GM12878 (cell line): ENCODE results near the gene PRDM8. TPM values are rescaled to one million over a fixed set of nuclear protein-coding genes. Genes with fewer than 3 reads are reported as not detected.

ENCODE experiments used
- ATAC-seq: fragments of 200-7000 bp; cut with Tn5 transposase; 3 replicates; pipeline ENCODE4 v1.9.1; 2020; ENCODE audit warnings: mild to moderate bottlenecking, moderate library complexity
- BruUV-seq: library from RNA; stranded (reverse); fragments of 400-500 nt; replicated peaks from 2 replicates; lab custom pipeline; 2021; lab: Mats Ljungman, UMichigan
- CTCF ChIA-PET: fragments of 300-600 bp; sonication (Branson Sonifier 250); formaldehyde crosslinking; extraction: SDS; loops from one replicate; lab custom pipeline; 2021; ENCODE audit warnings: inconsistent platforms; lab: Yijun Ruan, JAX
- POLR2A ChIA-PET: fragments of 350-600 bp; formaldehyde crosslinking; extraction: SDS; loops from one replicate; lab custom pipeline; 2021; ENCODE audit warnings: inconsistent platforms; lab: Charles Lee
- RAD21 ChIA-PET: fragments of 300-600 bp; sonication (Branson Sonifier 250); formaldehyde crosslinking; loops from one replicate; lab custom pipeline; 2023; ENCODE audit warnings: antibody characterized with exemption; ENCODE audit not compliant: unreplicated experiment; lab: Charles Lee
- SMC1A ChIA-PET: fragments of 300-600 bp; sonication (Branson Sonifier 250); formaldehyde crosslinking; loops from one replicate; lab custom pipeline; 2023; ENCODE audit not compliant: unreplicated experiment, uncharacterized antibody; lab: Charles Lee
- DNase-seq: peaks from one replicate; pipeline ENCODE4 v3.0.0-alpha.2; 2011; ENCODE audit warnings: low read depth, low spot score
- FAIRE-seq: peaks from 3 replicates; lab custom pipeline; 2011; peaks lifted over from hg19 to GRCh38; lab: Jason Lieb, UNC
- H2AFZ ChIP-seq: 2 replicates; pipeline ENCODE4 v1.6.0; 2011; ENCODE audit warnings: low read depth, low read length, control low read depth; ENCODE audit not compliant: control insufficient read depth
- H3K27ac ChIP-seq: 2 replicates; pipeline ENCODE4 v1.5.1; 2011; ENCODE audit warnings: control low read depth; ENCODE audit not compliant: control insufficient read depth, insufficient read depth
- H3K27me3 ChIP-seq, 2 experiments: replicated peaks in 1 of 2; 2 replicates each; pipeline versions ENCODE4 v1.6.0 to v1.6.1; 2011; ENCODE audit warnings: low read length in 1 of 2; ENCODE audit not compliant: control insufficient read depth in 2 of 2, insufficient read depth in 2 of 2
- H3K36me3 ChIP-seq, 2 experiments: 2 replicates each; pipeline ENCODE4 v1.5.1; 2011; ENCODE audit warnings: low read length in 1 of 2; ENCODE audit not compliant: control insufficient read depth in 2 of 2, insufficient read depth in 2 of 2
- H3K4me1 ChIP-seq: 2 replicates; pipeline ENCODE4 v1.6.1; 2011; ENCODE audit warnings: mild to moderate bottlenecking, low read length, moderate library complexity, mixed read lengths; ENCODE audit not compliant: control insufficient read depth, insufficient read depth
- H3K4me2 ChIP-seq: 2 replicates; pipeline ENCODE4 v1.6.0; 2011; ENCODE audit warnings: control low read depth; ENCODE audit not compliant: control insufficient read depth, insufficient read depth
- H3K4me3 ChIP-seq: fragments of 200-600 bp; sonication (generic); 2 replicates; pipeline ENCODE4 v1.5.1; 2016
- H3K79me2 ChIP-seq: 2 replicates; pipeline ENCODE4 v1.6.0; 2011; ENCODE audit warnings: low read length; ENCODE audit not compliant: control insufficient read depth, insufficient read depth
- H3K9ac ChIP-seq: 2 replicates; pipeline ENCODE4 v1.8.0; 2011; ENCODE audit warnings: low read length, control low read depth, mixed read lengths; ENCODE audit not compliant: control insufficient read depth, insufficient read depth
- H3K9me3 ChIP-seq: replicated peaks from 3 replicates; pipeline ENCODE4 v1.5.1; 2011; ENCODE audit warnings: mild to moderate bottlenecking, low read length; ENCODE audit not compliant: control insufficient read depth, insufficient read depth
- H4K20me1 ChIP-seq: 2 replicates; pipeline ENCODE4 v1.6.0; 2011; ENCODE audit not compliant: control insufficient read depth, insufficient read depth
- CBFB ChIP-seq: IDR thresholded peaks from 2 replicates; pipeline ENCODE4 v1.6.1; 2016; ENCODE audit warnings: antibody characterized with exemption, low read depth
- EGR1 ChIP-seq, 2 experiments: IDR thresholded peaks; 1 replicate in 1 of 2; 2 replicates in 1 of 2; pipeline ENCODE4 v1.6.1; 2011 to 2012; ENCODE audit warnings: low read depth in 2 of 2, low read length in 2 of 2, borderline replicate concordance in 1 of 2, mild to moderate bottlenecking in 1 of 2, moderate library complexity in 1 of 2
- FOXK2 ChIP-seq: fragments of 450-650 bp; IDR thresholded peaks from 2 replicates; pipeline ENCODE4 v1.6.1; 2017; ENCODE audit warnings: mild to moderate bottlenecking, moderate library complexity
- JUND ChIP-seq: IDR thresholded peaks from 2 replicates; pipeline ENCODE4 v1.6.1; 2012; ENCODE audit warnings: low read depth, mild to moderate bottlenecking, low read length, improper control_type of control experiment, moderate library complexity
- KLF5 ChIP-seq: fragments of 450-650 bp; IDR thresholded peaks from 2 replicates; pipeline ENCODE4 v1.6.1; 2014; ENCODE audit warnings: mild to moderate bottlenecking; ENCODE audit not compliant: partially characterized antibody
- MTA2 ChIP-seq: fragments of 450-650 bp; IDR thresholded peaks from 2 replicates; pipeline ENCODE4 v1.6.1; 2016; ENCODE audit warnings: low read depth, mild to moderate bottlenecking, moderate library complexity
- NKRF ChIP-seq: fragments of 450-650 bp; conservative IDR thresholded peaks from 2 replicates; pipeline ENCODE4 v1.6.1; 2017; ENCODE audit warnings: mild to moderate bottlenecking, moderate library complexity
- NR2C1 ChIP-seq: fragments of 450-650 bp; IDR thresholded peaks from 2 replicates; pipeline ENCODE4 v1.6.1; 2017; ENCODE audit warnings: antibody characterized with exemption, mild to moderate bottlenecking, moderate library complexity
- POLR2AphosphoS5 ChIP-seq: IDR thresholded peaks from 2 replicates; pipeline ENCODE4 v1.6.1; 2011; ENCODE audit warnings: mild to moderate bottlenecking, low read length, inconsistent platforms
- TCF3 ChIP-seq: IDR thresholded peaks from 2 replicates; pipeline ENCODE4 v1.6.1; 2012; ENCODE audit warnings: low read depth, mild to moderate bottlenecking, low read length, borderline replicate concordance; ENCODE audit not compliant: insufficient read depth
- ZNF207 ChIP-seq: fragments of 450-650 bp; IDR thresholded peaks from 2 replicates; pipeline ENCODE4 v1.6.1; 2014; ENCODE audit warnings: antibody characterized with exemption, mild to moderate bottlenecking, borderline replicate concordance
- WGBS: methylation state at CpG from one replicate; pipeline ENCODE4 v1.1.6; 2016; ENCODE audit warnings: low lambda C conversion rate; ENCODE audit not compliant: insufficient replicate concordance, insufficient coverage; ENCODE audit errors: missing lambda C conversion rate; 5-methylcytosine and 5-hydroxymethylcytosine counted together
- in situ Hi-C: fragments of 300-500 bp; cut with MboI; formaldehyde crosslinking; loops from 9 replicates; pipeline ENCODE4 v1.14.3; 2018; ENCODE audit warnings: mixed read lengths
- intact Hi-C: fragments of 100-400 bp; cut with micrococcal nuclease; formaldehyde crosslinking; loops from one replicate; pipeline ENCODE4 v1.14.2; 2022; ENCODE audit not compliant: unreplicated experiment
- polyA plus RNA-seq, 11 experiments: library from polyadenylated mRNA; depleted of rRNA in 4 of 11; unstranded in 6 of 11; stranded (reverse) in 5 of 11; fragments of >200 nt; fragmentation: Nextera tagmentation in 4 of 11; fragmentation: Illumina TruSeq in 1 of 11; extraction: Ambion mirVana in 4 of 11; extraction: Trizol in 1 of 11; gene quantifications; 1 replicate in 1 of 11; 2 replicates in 10 of 11; pipeline versions ENCODE4 v1.2.1 to v1.2.3, GENCODE V29; 2011 to 2016; ENCODE audit warnings: inconsistent platforms in 2 of 11, missing spikeins in 2 of 11, low read depth in 1 of 11
- total RNA-seq, 4 experiments: library from RNA; depleted of rRNA in 3 of 4; stranded (reverse); fragments of >200 nt in 3 of 4; fragmentation: Illumina TruSeq in 1 of 4; extraction: Trizol in 1 of 4; gene quantifications; 2 replicates each; pipeline versions ENCODE4 v1.2.1 to v1.2.3, GENCODE V29; 2013 to 2021
- TF ChIP-seq, protein P1 (sequence below): fragments of 450-650 bp; formaldehyde crosslinking; IDR thresholded peaks from 2 replicates; pipeline ENCODE4 v1.5.0; 2022; ENCODE audit warnings: mild to moderate bottlenecking, missing genetic modification characterization

PRDM8 gene
- total and polyA plus RNA-seq, 10 of the 15 experiments (the other 5 are each of a cell fraction or from before 2014, with no cell fraction given): 0.09 to 1.6 (median 0.40) TPM

DNA sequence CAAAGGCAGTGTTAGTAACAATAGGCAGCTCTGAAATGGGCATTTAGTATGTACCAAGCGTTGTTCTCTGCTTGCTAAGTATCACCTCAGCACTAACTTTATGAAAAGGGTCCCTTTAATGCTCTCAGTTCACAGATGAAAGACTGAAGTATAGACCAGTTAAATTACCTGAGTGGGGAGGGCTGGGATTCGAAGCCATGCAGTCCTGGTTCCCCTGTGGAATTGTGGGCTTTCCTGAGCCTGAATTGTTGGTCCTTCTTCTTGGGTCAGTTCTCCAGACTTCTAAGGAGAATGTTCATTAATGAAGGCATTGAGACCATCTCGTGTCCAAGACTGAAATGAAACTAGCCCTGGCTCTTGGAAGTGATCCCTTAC is 7.7 kb upstream of the PRDM8 start:
- in situ Hi-C loops: no loop called here
- no peak overlapping the region for H2AFZ ChIP-seq
- H3K4me3 ChIP-seq: no peak overlapping the region
- BruUV-seq: no TSS peak
- ChIA-PET POLR2A (no interaction called here), CTCF (interaction anchor here (1.4 kb wide), 1 partner anchor 11 kb away, joined by 3 read pairs; no protein-coding TSS in a partner anchor), RAD21 (no interaction called here), SMC1A (interaction anchor here (5.4 kb wide), 1 partner anchor 23 kb away, joined by 16 read pairs; no protein-coding TSS in a partner anchor)
- H3K27me3 ChIP-seq: peaks cover 8 to 10% of the 10 kb centered on the region in 2 experiments
- 9% methylated on average over 3 of the region's 3 CpGs for WGBS
- H4K20me1 ChIP-seq: no peaks in the 10 kb centered on the region
- TF ChIP-seq KLF5 (no peak), POLR2AphosphoS5 (no peak), CBFB (no peak)
- H3K27ac ChIP-seq: no peak overlapping the region
- no peaks in the 10 kb centered on the region for H3K79me2 ChIP-seq
- DNase-seq (no peak), ATAC-seq (no peak), FAIRE-seq (no peak)
- H3K9me3 ChIP-seq: no peaks in the 10 kb centered on the region
- peaks cover 8% of the 10 kb centered on the region for H3K4me1 ChIP-seq
- no peak overlapping the region for H3K4me2 ChIP-seq
- intact Hi-C loops: no loop called here
- no peak overlapping the region for H3K9ac ChIP-seq
- no peaks in the 10 kb centered on the region for H3K36me3 ChIP-seq

GRCh38 chr4:80189956-80190677 is 7.2 kb upstream of the PRDM8 start:
- Histone ChIP-seq H3K4me3 (no peak overlapping the region), H3K79me2 (no peaks in the 10 kb centered on the region), H3K27me3 (peaks cover 7 to 9% of the 10 kb centered on the region in 2 experiments), H3K36me3 (no peaks in the 10 kb centered on the region), H4K20me1 (no peaks in the 10 kb centered on the region), H3K4me1 (peaks cover 4% of the 10 kb centered on the region), H2AFZ (no peak overlapping the region), H3K9me3 (no peaks in the 10 kb centered on the region), H3K27ac (no peak overlapping the region), H3K4me2 (no peak overlapping the region), H3K9ac (no peak overlapping the region)
- ChIA-PET CTCF (interaction anchor here (1.4 kb wide), 1 partner anchor 13 kb away, joined by 4 read pairs; no protein-coding TSS in a partner anchor), POLR2A (no interaction called here), SMC1A (no interaction called here), RAD21 (no interaction called here)
- intact Hi-C loops (no loop called here), in situ Hi-C loops (no loop called here)
- DNase-seq: no peak
- no peak for FAIRE-seq
- 76% methylated on average over 36 of the region's 36 CpGs for WGBS
- ATAC-seq: no peak
- no TSS peak for BruUV-seq
- TF ChIP-seq FOXK2 (no peak), NR2C1 (no peak), NKRF (no peak), TCF3 (no peak), ZNF207 (no peak), MTA2 (no peak), EGR1 (IDR thresholded peaks at IDR 0.05; ENCODE audit: borderline replicate concordance in 1 of 2, low read depth in 2 of 2, low read length in 2 of 2) (no peak), JUND (no peak)
- TF ChIP-seq, protein P1, sequence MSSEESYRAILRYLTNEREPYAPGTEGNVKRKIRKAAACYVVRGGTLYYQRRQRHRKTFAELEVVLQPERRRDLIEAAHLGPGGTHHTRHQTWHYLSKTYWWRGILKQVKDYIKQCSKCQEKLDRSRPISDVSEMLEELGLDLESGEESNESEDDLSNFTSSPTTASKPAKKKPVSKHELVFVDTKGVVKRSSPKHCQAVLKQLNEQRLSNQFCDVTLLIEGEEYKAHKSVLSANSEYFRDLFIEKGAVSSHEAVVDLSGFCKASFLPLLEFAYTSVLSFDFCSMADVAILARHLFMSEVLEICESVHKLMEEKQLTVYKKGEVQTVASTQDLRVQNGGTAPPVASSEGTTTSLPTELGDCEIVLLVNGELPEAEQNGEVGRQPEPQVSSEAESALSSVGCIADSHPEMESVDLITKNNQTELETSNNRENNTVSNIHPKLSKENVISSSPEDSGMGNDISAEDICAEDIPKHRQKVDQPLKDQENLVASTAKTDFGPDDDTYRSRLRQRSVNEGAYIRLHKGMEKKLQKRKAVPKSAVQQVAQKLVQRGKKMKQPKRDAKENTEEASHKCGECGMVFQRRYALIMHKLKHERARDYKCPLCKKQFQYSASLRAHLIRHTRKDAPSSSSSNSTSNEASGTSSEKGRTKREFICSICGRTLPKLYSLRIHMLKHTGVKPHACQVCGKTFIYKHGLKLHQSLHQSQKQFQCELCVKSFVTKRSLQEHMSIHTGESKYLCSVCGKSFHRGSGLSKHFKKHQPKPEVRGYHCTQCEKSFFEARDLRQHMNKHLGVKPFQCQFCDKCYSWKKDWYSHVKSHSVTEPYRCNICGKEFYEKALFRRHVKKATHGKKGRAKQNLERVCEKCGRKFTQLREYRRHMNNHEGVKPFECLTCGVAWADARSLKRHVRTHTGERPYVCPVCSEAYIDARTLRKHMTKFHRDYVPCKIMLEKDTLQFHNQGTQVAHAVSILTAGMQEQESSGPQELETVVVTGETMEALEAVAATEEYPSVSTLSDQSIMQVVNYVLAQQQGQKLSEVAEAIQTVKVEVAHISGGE (CRISPR knock-in tag): no peak
